WERI-Rb-1 (cell line): ENCODE results near the gene ZFPM1.

Experiments
- DNase-seq: peaks from one replicate; pipeline ENCODE4 v3.0.0-alpha.2; 2020
- H3K27ac ChIP-seq: fragments of 250-450 bp; sonication (Bioruptor Pico); 2 replicates; pipeline ENCODE4 v1.5.1; 2020; ENCODE audit warnings: mild to moderate bottlenecking, moderate library complexity
- H3K27me3 ChIP-seq: fragments of 250-450 bp; sonication (Bioruptor Pico); 2 replicates; pipeline ENCODE4 v1.5.1; 2021; ENCODE audit warnings: mild to moderate bottlenecking, low read depth, moderate library complexity; ENCODE audit not compliant: insufficient read depth, severe bottlenecking
- H3K36me3 ChIP-seq: fragments of 250-450 bp; sonication (Bioruptor Pico); 2 replicates; pipeline ENCODE4 v1.5.1; 2020; ENCODE audit warnings: mild to moderate bottlenecking, moderate library complexity
- H3K4me3 ChIP-seq: 2 replicates; pipeline ENCODE4 v1.5.1; 2011; ENCODE audit warnings: low read depth, mild to moderate bottlenecking, control low read depth, low read length
- H3K9me3 ChIP-seq: fragments of 250-450 bp; sonication (Bioruptor Pico); 2 replicates; pipeline ENCODE4 v1.5.1; 2021; ENCODE audit warnings: mild to moderate bottlenecking, moderate library complexity; ENCODE audit not compliant: severe bottlenecking
- CTCF ChIP-seq: IDR thresholded peaks from 2 replicates; pipeline ENCODE4 v1.5.1; 2011; ENCODE audit warnings: low read depth, mild to moderate bottlenecking, control low read depth, inconsistent platforms, low read length

The ZFPM1 gene

GRCh38 chr16:88568710-88569613, 115.9 kb downstream of the ZFPM1 start:
- H3K36me3 ChIP-seq = peaks cover 8% of the 10 kb centered on the region; the same call in 1 of the 2 replicates
- peak overlapping the region; percentile 76; the same call in 1 of the 2 replicates for H3K27ac ChIP-seq
- H3K4me3 ChIP-seq = peak overlapping the region; percentile 62
- no peaks in the 10 kb centered on the region for H3K9me3 ChIP-seq
- peak; percentile 11 for DNase-seq
- H3K27me3 ChIP-seq = no peaks in the 10 kb centered on the region
- TF ChIP-seq CTCF = no peak

- TF ChIP-seq CTCF = no peak
- no peak for DNase-seq
Observed at GRCh38 chr16:88569614-88569984, 116.5 kb downstream of the ZFPM1 start.

GRCh38 chr16:88569985-88570690, 117.1 kb downstream of the ZFPM1 start, which contains the start of gene ZC3H18:
ZC3H18 (plus strand) TSS chr16:88570403; CDS start chr16:88577124, 6,721 bp downstream.
- Histone ChIP-seq H3K9me3 (no peaks in the 10 kb centered on the region), H3K27me3 (no peaks in the 10 kb centered on the region), H3K36me3 (peaks cover 8% of the 10 kb centered on the region; the same call in 1 of the 2 replicates), H3K4me3 (peak within 1 kb of the TSS; percentile 76), H3K27ac (peak within 1 kb of the TSS; percentile 76)
- TF ChIP-seq CTCF = no peak
- peak; percentile 82 for DNase-seq

More at GRCh38 chr16:88569614-88569984, 116.5 kb downstream of the ZFPM1 start:
- Histone ChIP-seq H3K27me3 (no peaks in the 10 kb centered on the region), H3K9me3 (no peaks in the 10 kb centered on the region), H3K27ac (peak overlapping the region; percentile 76), H3K36me3 (peaks cover 8% of the 10 kb centered on the region; the same call in 1 of the 2 replicates), H3K4me3 (peak overlapping the region; percentile 62)

- DNase-seq = no peak
- peaks cover 8% of the 10 kb centered on the region; the same call in 1 of the 2 replicates for H3K36me3 ChIP-seq
- peak overlapping the region; percentile 76 for H3K4me3 ChIP-seq
- H3K27ac ChIP-seq = peak overlapping the region; percentile 76
- no peaks in the 10 kb centered on the region for H3K9me3 ChIP-seq
- TF ChIP-seq CTCF = no peak
- H3K27me3 ChIP-seq = no peaks in the 10 kb centered on the region
Observed at GRCh38 chr16:88570691-88571092, 117.6 kb downstream of the ZFPM1 start.

- H3K27ac ChIP-seq = no peak overlapping the region
- no peaks in the 10 kb centered on the region for H3K27me3 ChIP-seq
- no peaks in the 10 kb centered on the region for H3K9me3 ChIP-seq
- H3K36me3 ChIP-seq = peaks cover 8% of the 10 kb centered on the region; the same call in 1 of the 2 replicates
- DNase-seq = no peak
- no peak for TF ChIP-seq CTCF
- H3K4me3 ChIP-seq = no peak overlapping the region
Observed at GRCh38 chr16:88575251-88575650, 122.2 kb downstream of the ZFPM1 start.
